Measurements from ENCODE around the gene SMAD4. TPM values are rescaled to one million over a fixed set of nuclear protein-coding genes. Genes with fewer than 3 reads are reported as not detected.
"Not testable (repeated sequence)": the region's sequence is repeated elsewhere in the genome, so short reads cannot be mapped to it uniquely, and the experiment has no call there.

The SMAD4 gene
- polyA plus RNA-seq (2013, experiment 1 of 2; ENCODE audit: insufficient read length) = 71.0 TPM
- polyA plus RNA-seq (2013, experiment 2 of 2; ENCODE audit: insufficient read length) = 66.0 TPM

DNA sequence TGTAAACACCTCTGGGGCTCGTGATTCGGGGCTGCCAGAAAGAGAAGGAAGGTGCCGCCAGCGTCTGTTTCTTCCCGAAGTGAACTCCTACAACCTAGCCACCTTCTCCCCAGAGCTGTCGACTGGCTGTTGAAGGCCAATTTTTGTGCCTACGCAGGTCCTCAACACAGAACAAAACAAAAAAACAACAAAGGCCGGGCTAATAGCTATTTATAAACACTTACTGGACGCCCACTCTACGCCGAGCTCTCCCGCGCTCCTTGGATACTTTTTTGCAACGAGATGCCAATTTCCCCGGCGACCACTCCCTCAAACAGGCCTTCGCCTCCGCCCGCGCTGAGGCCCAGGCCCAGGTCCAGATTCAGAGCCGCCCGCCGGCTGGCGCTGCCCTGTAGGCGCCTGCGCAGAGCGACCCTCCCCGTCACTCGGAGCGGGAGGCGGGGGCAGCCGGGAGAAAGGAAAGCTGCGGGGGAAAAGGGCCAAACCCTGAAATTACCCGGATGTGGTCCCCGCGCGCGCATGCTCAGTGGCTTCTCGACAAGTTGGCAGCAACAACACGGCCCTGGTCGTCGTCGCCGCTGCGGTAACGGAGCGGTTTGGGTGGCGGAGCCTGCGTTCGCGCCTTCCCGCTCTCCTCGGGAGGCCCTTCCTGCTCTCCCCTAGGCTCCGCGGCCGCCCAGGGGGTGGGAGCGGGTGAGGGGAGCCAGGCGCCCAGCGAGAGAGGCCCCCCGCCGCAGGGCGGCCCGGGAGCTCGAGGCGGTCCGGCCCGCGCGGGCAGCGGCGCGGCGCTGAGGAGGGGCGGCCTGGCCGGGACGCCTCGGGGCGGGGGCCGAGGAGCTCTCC is at the start of gene SMAD4:
Gene SMAD4 (plus strand): TSS at position 520 of the 843 bp plus-strand sequence. CDS start 16,834 bp downstream, outside the sequence.
- DNase-seq = peak; percentile 95

DNA sequence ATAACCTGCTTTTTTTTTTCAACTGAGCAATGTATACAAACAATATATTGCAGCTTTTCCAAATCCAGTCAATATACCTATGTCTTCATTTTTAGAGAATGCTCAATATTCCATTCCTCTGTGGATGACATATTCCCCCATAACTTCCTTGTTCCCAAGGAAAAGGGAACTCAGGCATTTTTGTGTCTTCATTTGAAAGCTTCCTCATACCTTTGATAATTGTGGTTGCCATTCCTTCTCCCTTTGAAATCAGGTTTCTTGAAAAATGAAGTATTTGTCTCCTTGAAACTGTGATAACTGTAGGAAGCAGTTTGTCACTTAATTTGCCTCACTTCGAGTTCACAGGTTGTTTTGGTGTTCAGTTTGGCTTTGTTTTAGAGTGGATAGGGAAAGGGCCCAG is 48.6 kb upstream of the SMAD4 start:
- no peak for DNase-seq

DNA sequence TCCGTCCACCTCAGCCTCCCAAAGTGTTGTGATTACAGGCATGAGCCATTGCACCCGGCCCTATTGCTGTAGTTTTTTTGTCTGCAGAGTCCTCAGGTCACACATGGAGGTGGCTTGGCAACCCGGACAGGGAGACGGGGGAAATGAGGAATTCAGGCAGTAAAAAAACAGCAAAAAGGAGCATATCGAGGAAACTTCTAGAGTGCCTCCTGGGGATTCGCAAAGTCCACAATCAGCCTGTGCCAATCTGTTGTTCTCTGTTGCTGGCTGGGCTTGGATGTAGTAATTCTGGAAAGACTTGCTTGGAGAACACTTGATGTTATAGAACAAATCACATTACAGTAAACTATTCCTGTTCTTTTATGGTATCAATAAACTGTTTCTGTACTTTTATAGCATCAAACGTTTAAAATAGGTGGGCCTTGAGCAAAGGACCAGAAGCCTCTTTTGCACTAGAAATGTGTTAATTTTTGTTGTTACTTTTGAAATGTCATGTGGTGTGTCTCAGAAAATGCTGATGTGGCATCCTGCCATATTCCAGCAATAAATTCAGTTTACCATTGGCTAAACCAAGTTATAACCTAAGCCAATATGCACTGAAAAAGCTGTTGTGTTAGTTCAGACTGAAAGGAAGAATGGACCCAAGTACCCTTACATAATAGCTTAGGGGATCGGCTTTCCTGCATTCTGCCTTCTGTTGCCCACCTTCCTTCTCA is 47.8 kb upstream of the SMAD4 start:
- DNase-seq = no peak

DNA sequence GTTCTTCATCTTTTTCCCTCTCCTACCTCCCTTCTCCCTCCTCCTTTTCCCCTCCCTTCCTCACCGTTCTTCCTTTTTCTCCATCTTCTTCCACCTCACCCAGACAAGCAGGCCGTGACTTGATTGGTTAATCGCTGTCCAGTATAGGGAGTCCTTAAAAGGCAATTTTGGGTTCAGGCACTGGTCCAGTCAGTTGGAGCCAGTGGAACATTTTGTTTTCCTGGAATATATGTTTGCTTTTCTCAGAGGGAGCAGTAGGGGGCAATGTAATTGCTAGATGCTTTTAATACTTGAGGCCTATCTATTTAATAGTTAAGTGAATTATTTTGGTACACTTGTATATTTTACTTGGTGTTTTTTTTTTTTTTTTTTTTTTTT is 47.2 kb upstream of the SMAD4 start:
- no peak for DNase-seq

DNA sequence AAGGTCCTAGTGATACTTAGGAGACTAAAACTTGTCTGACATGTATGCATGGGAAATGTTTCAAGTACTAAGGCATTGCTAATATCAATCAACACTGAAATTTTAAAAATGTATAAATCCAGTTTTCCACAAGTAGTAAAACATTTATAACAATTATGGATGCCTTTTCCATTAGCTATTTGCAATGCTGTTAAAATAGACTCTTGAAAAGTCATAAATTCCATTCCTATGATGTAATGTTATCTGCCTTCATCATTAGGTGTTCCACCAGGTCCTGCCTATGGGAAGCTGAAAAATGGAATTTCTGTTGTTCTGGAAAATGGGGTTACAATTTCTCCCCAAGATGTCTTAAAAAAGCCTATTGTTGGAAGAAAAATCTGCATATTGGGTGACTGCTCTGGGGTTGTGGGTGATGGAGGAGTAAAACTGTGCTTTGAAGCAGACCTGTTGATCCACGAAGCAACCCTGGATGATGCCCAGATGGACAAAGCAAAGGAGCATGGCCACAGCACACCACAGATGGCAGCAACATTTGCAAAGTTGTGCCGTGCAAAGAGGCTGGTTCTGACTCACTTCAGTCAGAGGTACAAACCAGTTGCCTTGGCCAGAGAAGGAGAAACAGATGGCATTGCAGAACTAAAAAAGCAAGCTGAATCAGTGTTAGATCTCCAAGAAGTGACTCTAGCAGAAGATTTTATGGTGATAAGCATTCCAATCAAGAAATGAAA is 43.5 kb upstream of the SMAD4 start:
- peak; percentile 43 for DNase-seq

DNA sequence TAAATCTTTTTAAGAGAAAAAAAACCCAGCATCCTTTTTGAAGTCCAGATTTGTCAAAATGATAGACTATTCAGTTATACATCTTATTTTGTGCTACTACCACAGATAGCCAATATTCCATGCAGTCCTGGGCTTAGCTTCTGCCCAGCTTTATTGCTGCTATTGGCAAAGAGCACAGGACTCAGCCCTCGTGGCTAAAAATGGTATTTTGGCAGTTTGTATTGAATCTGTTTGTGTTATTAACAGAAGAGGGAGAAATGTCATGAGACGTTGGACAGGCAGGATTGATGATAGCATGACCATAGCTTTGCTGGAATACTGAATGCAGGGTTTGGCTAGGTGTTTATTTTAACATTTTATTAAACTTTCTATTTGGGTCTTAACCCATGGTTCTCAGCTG is 42.8 kb upstream of the SMAD4 start:
- DNase-seq = no peak

DNA sequence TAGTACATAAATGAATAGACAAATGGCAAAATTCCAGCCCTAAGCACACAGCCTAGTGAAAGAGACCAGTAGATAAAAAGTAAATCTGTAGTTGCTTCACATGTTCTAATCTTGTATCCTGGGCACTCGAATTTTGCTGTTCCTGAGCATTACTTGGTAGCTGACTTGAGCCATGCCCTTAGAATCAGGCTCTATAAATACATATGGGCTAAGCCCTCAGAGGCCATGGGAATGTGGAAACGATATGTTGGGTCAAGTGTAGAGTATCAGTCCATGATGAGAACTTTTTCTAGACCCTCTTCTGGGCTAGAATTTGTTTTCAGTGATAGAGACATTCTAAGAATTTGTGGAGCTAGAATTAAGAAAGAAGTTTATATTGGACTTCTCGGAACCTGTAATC is 40.3 kb upstream of the SMAD4 start:
- DNase-seq = no peak

DNA sequence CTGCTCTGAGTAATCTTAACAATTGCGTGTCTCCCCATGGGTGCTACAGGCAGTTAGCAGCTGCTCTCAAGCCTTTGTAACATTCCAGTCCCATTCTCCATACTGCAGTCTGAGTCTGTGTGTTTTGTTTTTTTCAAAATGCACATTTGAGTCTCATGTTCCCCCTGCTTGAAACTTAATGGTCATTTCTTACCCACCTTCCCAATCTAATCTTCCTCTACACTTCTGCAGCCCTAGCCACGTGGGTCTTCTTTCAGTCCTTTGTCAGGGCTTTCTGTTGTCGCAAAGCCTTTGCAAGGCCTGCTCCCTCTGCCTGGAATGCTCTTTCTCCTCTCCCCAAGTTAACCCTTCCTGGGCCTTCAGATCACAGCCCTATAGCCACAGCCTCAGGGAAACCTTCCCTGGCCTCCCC is 37.7 kb upstream of the SMAD4 start:
- DNase-seq = no peak

DNA sequence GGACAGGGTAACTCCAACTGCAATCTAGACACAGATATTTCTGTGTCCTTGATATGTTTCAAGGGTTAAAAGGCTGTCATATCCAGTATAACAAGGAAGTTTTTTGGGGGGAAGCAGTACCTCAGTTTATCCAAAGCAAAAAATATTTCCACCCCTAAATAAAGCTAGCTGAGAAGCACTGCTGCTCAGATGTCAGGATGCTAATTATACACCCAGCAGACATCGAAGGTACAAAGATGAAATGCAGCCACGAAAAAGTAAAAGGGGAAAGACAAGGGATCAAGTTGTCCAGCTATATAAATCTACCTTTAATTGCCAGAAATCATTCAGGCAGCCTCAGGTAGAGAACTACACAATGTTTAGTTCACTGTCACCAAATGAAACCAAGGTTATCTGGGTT is 36.0 kb upstream of the SMAD4 start:
- no peak for DNase-seq

DNA sequence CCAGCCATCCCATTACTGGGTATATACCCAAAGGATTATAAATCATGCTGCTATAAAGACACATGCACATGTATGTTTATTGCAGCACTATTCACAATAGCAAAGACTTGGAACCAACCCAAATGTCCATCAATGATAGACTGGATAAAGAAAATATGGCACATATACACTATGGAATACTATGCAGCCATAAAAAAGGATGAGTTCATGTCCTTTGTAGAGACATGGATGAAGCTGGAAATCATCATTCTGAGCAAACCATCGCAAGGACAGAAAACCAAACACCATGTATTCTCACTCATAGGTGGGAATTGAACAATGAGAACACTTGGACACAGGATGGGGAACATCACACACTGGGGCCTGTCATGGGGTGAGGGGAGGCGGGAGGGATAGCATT is 26.8 kb upstream of the SMAD4 start:
- DNase-seq = not testable (repeated sequence)

DNA sequence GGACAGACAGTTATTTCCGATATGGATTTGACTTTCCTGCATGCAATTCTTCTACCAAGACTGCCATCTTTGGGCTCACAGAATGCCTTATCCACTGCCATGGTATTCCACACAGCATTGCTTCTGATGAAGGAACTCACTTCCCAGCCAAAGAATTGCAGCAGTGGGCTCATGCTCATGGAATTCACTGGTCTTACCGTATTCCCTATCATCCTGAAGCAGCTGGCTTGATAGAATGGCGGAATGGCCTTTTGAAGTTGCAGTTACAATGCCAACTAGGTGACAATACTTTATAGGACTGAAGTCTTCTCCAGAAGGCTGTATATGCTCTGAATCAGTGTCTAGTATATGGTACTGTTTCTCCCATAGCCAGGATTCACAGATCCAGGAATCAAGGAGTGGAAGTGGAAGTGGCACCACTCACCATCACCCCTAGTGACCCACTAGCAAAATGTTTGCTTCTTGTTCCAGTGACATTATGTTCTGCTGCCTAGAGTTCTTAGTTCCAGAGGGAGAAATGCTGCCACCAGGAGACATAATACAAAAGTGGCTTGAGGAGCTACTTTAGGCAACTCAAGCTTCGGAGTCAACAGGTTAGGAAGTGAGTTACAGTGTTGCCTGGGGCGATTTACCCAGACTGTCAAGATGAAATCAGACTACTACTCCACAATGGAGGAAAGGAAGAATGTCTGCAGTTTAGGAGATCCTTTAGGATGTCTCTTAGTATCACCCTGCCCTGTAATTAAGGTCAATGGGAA is 23.8 kb upstream of the SMAD4 start:
- DNase-seq = no peak

DNA sequence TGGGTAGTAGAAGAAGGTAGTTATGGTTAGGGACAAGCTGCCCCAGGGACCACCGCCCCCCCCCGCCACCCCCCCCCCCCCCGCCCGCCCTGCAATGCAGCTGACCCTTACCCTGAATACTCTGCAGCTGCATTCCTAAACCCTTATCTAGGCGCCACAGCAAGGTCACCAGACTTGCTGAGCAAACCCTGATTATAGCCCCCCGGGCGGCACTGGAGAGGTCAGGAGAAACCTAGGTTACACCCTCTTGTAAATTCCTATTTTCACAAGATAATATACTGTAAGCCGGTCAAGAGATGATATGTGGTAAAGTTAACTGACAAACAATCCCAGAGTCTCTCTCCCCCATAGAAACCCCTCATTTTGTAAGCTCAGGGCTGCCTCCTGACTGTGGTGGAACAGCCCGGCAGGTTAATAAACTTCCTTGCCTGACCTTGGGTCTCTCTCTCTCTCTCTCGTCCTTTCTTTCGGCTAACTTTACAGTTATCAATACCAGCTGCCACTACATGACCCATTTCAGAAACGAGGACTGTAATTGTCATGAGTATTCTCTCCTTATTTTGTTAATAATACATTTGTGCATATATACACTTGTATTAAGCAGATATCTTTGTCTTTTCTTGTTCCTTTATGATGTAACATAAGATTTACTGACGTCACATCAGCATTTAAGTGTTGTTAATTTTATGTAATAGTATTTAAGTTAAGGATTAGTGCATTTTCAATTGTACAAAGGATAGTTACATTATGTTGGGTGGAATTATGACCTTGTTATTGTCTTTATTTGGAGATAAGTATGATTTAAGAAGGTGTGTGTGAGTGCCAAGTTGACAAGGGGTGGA is 22.8 kb upstream of the SMAD4 start:
- no peak for DNase-seq

DNA sequence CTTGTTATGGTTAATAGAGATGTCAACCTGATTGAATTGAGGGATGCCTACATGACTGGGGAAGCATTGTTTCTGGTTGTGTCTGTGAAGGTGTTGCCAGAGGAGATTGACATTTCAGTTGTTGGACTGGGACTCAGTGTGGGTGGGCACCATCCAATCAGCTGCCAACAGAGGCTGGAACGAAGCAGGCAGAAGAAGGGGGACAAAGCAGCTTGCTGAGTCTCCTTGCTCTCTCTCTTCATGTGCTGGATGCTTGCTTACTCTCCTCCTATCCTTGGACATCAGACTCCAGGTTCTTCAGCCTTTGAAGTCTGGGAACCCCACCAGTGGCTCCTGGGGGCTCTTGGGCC is 22.2 kb upstream of the SMAD4 start:
- no peak for DNase-seq

DNA sequence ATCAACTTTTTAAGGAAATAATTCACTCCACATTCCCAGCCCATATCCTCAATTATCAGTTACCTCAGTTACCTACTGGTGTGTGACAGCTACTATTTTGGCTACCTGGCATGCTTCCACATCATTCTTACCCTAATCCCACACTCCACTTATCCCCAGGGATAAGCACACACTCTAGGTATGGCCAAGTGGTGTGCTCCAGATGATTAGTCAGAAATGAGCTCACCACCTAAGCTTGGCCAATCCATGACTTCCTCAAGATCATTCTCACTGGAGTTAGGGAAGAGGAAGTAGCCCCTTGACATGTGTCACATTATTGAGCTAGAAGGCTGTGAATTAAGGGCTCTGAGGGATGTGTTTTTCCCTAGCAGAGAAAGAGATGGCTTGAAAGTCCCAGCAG is 20.9 kb upstream of the SMAD4 start:
- peak; percentile 47 for DNase-seq

DNA sequence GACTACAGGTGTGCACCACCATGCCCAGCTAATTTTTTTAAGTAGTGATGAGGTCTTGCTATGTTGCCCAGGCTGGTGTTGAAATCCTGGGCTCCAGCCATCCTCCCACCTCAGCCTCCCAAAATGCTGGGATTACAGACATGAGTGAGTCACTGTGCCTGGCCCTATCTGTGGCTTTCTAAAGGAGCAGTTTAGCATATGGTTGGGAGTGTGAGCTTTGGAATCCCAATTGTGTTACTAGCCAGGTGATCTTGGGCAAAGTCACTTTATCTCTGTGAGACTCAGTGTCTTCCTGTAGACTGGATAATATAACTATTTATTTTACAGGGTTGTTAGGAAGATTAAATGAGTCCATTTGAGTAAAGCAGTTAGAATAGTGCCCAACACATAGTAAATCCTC is 19.8 kb upstream of the SMAD4 start:
- DNase-seq = no peak

DNA sequence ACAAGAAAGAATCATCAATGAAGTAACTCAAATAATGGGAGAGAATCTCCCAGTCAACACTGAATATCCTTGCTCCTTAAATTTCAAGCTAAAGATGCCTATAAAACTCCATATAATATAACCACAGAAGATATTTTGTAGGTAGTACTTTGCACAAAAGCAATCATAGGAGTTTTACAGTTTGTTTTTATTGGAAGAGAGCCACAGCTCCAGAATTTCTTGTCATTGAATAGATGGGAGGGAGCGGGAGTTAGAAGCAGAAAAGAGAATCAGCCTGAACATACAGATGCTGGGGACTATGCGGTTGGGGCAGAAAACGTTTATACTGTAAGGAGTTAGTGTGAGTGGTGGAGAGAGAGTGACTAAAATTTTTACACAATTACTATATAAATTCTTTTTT is 18.3 kb upstream of the SMAD4 start:
- no peak for DNase-seq

DNA sequence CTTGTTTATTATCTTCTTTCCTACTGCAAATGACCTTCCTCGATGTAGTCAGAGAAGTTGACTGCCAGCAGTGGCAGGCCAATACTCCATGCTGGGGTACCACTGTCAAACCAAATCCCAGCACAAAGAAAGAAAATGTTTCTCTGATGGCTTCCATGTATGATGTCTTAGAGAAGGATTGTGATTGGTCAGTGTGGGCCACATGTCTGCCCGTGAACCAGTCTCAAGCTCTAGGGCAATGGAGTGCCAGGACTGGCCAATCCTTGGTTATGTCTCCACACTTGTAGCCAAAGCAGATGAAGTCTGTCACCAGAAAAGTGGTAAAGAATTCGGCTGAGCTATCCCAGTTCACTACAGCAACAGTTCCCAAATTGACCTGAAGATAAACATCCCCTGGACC is 17.6 kb upstream of the SMAD4 start:
- DNase-seq = no peak

DNA sequence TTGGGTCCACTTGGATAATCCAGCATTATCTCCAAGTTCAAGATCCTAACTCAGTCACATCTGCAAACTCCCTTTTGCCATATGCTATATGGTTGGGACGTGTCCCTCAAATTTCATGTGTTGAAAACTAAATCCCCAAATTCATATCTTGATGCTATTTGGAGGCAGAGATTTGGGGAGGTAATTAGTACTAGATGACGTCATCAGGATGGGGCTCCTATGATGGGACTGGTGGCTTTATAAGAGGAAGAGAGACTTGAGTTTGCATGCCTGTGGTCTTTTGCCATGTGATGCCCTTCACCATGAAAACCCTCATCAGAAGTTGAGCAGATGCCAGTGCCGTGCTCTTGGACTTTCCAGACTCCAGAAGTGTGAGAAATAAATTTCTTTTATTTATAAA is 16.8 kb upstream of the SMAD4 start:
- DNase-seq = no peak

DNA sequence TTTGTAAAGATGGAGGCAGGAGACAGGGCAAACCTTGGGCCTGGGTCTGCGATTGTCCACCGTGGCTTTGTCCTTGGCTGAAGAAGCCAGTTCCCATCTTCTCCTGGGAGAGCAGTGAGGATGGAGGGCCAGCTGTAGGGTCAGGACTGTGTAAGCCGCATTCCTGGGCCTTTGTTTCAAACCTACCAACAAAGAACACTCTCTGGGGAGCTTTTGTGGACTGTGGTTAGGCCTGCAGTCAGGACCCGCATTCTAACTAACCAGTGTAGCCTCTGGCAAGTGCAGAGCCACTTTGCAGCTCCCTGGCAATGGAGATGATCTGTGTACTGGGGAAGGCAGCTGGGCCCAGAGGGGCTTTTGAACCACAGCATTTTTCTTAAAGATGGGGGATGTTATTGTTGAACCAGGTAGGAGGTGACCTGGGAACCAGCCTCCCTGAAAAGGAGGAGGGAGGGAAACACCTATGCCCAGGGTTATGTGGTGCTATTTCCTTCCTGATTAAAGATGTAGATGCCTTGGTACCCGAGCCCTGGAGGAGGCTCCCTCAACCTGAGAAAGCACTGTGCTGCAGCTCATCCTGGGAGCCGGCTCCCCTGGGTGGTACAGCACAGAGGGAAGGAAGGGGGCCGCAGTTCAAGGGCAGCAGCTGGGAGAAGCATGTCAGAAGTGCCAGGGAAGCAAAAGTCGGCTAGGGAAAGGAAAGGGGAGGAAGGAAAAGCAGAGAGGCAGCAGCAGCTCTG is 12.7 kb upstream of the SMAD4 start:
- DNase-seq = no peak

DNA sequence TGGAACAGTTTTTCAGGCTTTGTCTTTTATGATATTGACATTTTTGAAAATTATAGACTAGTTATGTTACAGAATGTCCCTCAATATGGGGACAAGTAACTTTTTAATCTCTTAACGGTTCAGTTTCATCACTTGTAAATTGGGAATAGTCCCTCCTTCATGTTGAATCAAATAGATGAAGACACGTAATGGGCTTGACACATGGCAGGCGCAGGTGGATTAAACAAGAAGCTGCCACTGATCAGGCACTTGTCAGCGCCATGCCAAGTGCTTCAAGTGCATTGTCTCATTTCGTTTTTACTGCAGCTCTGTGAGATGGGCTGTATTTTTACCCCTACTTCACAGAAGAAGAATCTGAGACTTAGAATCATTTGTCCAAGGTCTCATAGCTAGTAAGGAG is 9.5 kb upstream of the SMAD4 start:
- no peak for DNase-seq

All from fibroblast of skin of back (primary cell).